Kasumi-1 (cell line): Measurements from ENCODE around the gene OR13J1.
A peak's percentile ranks its signal among the peaks of the same experiment; 100 is the strongest.
"Not testable (repeated sequence)": the region's sequence is repeated elsewhere in the genome, so short reads cannot be mapped to it uniquely, and the experiment has no call there.

ENCODE experiments used
- DNase-seq, 2 experiments: peaks; one replicate each; lab custom pipeline; 2025; lab: John Stamatoyannopoulos, UW

Gene OR13J1

GRCh38 chr9:35904338-35904737 is 34.1 kb upstream of the OR13J1 start:
- no peak for DNase-seq

GRCh38 chr9:35903049-35903448 is 32.8 kb upstream of the OR13J1 start:
- DNase-seq: peak; percentile 28 to 34

- DNase-seq: no peak
These were observed 28.8 kb upstream of the OR13J1 start for GRCh38 chr9:35899021-35899420.

GRCh38 chr9:35898337-35898736 is 28.1 kb upstream of the OR13J1 start:
- no peak for DNase-seq

- not testable (repeated sequence) for DNase-seq
These were observed 27.3 kb upstream of the OR13J1 start for GRCh38 chr9:35897376-35898099.

GRCh38 chr9:35896570-35896969 is 26.4 kb upstream of the OR13J1 start:
- no peak for DNase-seq

GRCh38 chr9:35892051-35892450 is 21.9 kb upstream of the OR13J1 start:
- no peak for DNase-seq

- peak; percentile 39 to 40 for DNase-seq
These were observed 21.4 kb upstream of the OR13J1 start for GRCh38 chr9:35891646-35892045.

GRCh38 chr9:35884908-35885307 is 14.7 kb upstream of the OR13J1 start:
- not testable (repeated sequence) for DNase-seq

GRCh38 chr9:35882996-35883395 is 12.8 kb upstream of the OR13J1 start:
- no peak for DNase-seq

- DNase-seq: peak; percentile 19 to 50
These were observed 12.2 kb upstream of the OR13J1 start for GRCh38 chr9:35882263-35882848.

- DNase-seq: no peak
These were observed 2.3 kb upstream of the OR13J1 start for GRCh38 chr9:35872505-35872904.

GRCh38 chr9:35871545-35871944 is 1.3 kb upstream of the OR13J1 start:
- no peak for DNase-seq

- DNase-seq: no peak
These were observed 482 bp downstream of the OR13J1 start for GRCh38 chr9:35869621-35870216.

- DNase-seq: no peak
These were observed 1.3 kb downstream of the OR13J1 start for GRCh38 chr9:35868933-35869332.

GRCh38 chr9:35867538-35867937 is 2.7 kb downstream of the OR13J1 start:
- DNase-seq: no peak

GRCh38 chr9:35864695-35865255 is 5.4 kb downstream of the OR13J1 start:
- no peak for DNase-seq

- no peak for DNase-seq
These were observed 6.6 kb downstream of the OR13J1 start for GRCh38 chr9:35863583-35863982.

- no peak for DNase-seq
These were observed 7.9 kb downstream of the OR13J1 start for GRCh38 chr9:35862328-35862727.

GRCh38 chr9:35861161-35861897 is 8.9 kb downstream of the OR13J1 start:
- no peak for DNase-seq

- DNase-seq: no peak
These were observed 10.2 kb downstream of the OR13J1 start for GRCh38 chr9:35859990-35860339.

- no peak for DNase-seq
These were observed 10.8 kb downstream of the OR13J1 start for GRCh38 chr9:35859310-35859989.
